ENCODE data around the gene PRKCA. TPM values are rescaled to one million over a fixed set of nuclear protein-coding genes. Genes with fewer than 3 reads are reported as not detected.

PRKCA gene
- total and polyA plus RNA-seq, 2 of the 13 experiments (the other 11 are each of a cell fraction or from before 2014, with no cell fraction given) = 18.5 to 21.5 TPM

DNA sequence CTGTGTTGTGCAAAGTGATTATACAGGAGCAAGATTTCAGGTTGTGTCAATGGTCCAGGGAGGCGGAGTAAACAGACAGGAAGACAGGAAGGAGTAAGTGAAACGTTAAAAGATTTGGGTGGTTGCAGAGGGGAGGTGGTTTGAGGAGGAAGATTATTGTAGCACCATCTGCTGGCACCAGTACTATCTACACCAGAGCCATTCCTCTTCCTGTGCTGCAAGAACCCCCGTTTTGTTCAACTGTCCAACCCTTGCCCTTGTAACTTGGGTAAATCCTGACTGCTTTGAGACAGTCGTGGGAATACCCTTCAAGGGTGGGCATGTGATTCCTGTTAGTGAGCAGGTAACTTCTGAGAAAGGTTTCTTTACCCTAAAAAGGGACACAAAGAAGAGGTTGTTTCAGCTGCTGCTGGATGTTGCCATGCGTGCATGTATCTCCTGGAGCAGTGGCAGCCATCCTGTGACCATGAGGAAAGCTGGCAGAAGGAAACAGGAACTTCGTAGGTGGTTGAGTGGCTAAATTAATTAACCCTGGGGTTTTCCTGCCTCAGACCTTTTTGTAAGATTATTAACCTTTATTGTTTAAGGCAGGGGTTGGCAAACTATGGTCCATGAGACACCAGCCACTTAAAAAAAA lies 124.1 kb downstream of the PRKCA start (continued):
- TF ChIP-seq, protein P1, sequence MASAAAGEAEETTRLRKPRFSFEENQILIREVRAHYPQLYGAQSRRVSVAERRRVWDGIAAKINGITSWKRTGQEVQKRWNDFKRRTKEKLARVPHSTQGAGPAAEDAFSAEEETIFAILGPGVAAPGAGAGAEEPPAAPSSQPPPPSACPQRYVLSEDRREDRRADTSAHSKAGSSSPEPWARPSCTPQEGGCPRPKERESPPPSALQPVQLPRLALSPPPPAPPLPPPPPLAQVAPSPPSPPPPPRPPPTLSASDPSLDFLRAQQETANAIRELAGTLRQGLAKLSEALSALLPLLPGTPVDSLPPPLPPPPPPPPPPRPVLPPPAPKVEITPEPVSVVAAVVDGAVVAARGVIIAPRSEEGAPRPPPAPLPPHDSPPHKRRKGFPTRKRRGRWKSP (CRISPR knock-in tag; IDR thresholded peaks at IDR 0.05) = no peak
- TF ChIP-seq GZF1 (CRISPR knock-in tag; IDR thresholded peaks at IDR 0.05) = no peak
- TF ChIP-seq ETV5 (CRISPR knock-in tag; IDR thresholded peaks at IDR 0.05; ENCODE audit: borderline replicate concordance) = peak; percentile 55; the same call in 1 of the 2 replicates
- no peak for TF ChIP-seq MXI1 (IDR thresholded peaks at IDR 0.05; ENCODE audit: borderline replicate concordance, low read depth, low read length)
- TF ChIP-seq, protein P2, sequence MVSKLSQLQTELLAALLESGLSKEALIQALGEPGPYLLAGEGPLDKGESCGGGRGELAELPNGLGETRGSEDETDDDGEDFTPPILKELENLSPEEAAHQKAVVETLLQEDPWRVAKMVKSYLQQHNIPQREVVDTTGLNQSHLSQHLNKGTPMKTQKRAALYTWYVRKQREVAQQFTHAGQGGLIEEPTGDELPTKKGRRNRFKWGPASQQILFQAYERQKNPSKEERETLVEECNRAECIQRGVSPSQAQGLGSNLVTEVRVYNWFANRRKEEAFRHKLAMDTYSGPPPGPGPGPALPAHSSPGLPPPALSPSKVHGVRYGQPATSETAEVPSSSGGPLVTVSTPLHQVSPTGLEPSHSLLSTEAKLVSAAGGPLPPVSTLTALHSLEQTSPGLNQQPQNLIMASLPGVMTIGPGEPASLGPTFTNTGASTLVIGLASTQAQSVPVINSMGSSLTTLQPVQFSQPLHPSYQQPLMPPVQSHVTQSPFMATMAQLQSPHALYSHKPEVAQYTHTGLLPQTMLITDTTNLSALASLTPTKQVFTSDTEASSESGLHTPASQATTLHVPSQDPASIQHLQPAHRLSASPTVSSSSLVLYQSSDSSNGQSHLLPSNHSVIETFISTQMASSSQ (IDR thresholded peaks at IDR 0.05; ENCODE audit: low read depth) = peak; percentile 45; the same call in 1 of the 2 replicates
- TF ChIP-seq, protein P2 (CRISPR knock-in tag; IDR thresholded peaks at IDR 0.05; ENCODE audit: borderline replicate concordance) = peak; percentile 59; the same call in 1 of the 2 replicates
- no peak for TF ChIP-seq CREB1 (IDR thresholded peaks at IDR 0.05)
- TF ChIP-seq CREB1 (CRISPR knock-in tag; IDR thresholded peaks at IDR 0.05) = peak; percentile 31; the same call in 1 of the 2 replicates
- TF ChIP-seq RAD21 (CRISPR knock-in tag; IDR thresholded peaks at IDR 0.05) = peak; percentile 79
- no peak for TF ChIP-seq KDM2A (CRISPR knock-in tag; IDR thresholded peaks at IDR 0.05; ENCODE audit: borderline replicate concordance, low read depth)
- no peak for TF ChIP-seq ARNT (IDR thresholded peaks at IDR 0.05)
- TF ChIP-seq, protein P3, sequence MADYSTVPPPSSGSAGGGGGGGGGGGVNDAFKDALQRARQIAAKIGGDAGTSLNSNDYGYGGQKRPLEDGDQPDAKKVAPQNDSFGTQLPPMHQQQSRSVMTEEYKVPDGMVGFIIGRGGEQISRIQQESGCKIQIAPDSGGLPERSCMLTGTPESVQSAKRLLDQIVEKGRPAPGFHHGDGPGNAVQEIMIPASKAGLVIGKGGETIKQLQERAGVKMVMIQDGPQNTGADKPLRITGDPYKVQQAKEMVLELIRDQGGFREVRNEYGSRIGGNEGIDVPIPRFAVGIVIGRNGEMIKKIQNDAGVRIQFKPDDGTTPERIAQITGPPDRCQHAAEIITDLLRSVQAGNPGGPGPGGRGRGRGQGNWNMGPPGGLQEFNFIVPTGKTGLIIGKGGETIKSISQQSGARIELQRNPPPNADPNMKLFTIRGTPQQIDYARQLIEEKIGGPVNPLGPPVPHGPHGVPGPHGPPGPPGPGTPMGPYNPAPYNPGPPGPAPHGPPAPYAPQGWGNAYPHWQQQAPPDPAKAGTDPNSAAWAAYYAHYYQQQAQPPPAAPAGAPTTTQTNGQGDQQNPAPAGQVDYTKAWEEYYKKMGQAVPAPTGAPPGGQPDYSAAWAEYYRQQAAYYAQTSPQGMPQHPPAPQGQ (CRISPR knock-in tag; IDR thresholded peaks at IDR 0.05; ENCODE audit: borderline replicate concordance) = no peak
- TF ChIP-seq GTF3A (CRISPR knock-in tag; conservative IDR thresholded peaks at IDR 0.05) = 0 out of 2 replicates have a peak, but pooled peaks have one; percentile 56
- peak in 1 of 2 experiments; percentile 53; a peak in 1 of 4 replicates for TF ChIP-seq KLF16 (CRISPR knock-in tag; IDR thresholded peaks at IDR 0.05)
- TF ChIP-seq, protein P4, sequence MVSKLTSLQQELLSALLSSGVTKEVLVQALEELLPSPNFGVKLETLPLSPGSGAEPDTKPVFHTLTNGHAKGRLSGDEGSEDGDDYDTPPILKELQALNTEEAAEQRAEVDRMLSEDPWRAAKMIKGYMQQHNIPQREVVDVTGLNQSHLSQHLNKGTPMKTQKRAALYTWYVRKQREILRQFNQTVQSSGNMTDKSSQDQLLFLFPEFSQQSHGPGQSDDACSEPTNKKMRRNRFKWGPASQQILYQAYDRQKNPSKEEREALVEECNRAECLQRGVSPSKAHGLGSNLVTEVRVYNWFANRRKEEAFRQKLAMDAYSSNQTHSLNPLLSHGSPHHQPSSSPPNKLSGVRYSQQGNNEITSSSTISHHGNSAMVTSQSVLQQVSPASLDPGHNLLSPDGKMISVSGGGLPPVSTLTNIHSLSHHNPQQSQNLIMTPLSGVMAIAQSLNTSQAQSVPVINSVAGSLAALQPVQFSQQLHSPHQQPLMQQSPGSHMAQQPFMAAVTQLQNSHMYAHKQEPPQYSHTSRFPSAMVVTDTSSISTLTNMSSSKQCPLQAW (CRISPR knock-in tag; IDR thresholded peaks at IDR 0.05) = peak; percentile 70; the same call in 1 of the 2 replicates
- TF ChIP-seq, protein P5, sequence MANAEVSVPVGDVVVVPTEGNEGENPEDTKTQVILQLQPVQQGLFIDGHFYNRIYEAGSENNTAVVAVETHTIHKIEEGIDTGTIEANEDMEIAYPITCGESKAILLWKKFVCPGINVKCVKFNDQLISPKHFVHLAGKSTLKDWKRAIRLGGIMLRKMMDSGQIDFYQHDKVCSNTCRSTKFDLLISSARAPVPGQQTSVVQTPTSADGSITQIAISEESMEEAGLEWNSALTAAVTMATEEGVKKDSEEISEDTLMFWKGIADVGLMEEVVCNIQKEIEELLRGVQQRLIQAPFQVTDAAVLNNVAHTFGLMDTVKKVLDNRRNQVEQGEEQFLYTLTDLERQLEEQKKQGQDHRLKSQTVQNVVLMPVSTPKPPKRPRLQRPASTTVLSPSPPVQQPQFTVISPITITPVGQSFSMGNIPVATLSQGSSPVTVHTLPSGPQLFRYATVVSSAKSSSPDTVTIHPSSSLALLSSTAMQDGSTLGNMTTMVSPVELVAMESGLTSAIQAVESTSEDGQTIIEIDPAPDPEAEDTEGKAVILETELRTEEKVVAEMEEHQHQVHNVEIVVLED (CRISPR knock-in tag; IDR thresholded peaks at IDR 0.05; ENCODE audit: borderline replicate concordance) = no peak
- peak; percentile 53; the same call in 1 of the 2 replicates for TF ChIP-seq SAP130 (CRISPR knock-in tag; IDR thresholded peaks at IDR 0.05; ENCODE audit: low read depth)
- peak; percentile 22; the same call in 1 of the 2 replicates for TF ChIP-seq SOX5 (CRISPR knock-in tag; IDR thresholded peaks at IDR 0.05; ENCODE audit: borderline replicate concordance)

All from HepG2 (cell line).